T47D (cell line): ENCODE results near the gene FDCSP.
A peak's percentile ranks its signal among the peaks of the same experiment; 100 is the strongest.

Experiments used
- DNase-seq, 2 experiments: peaks; one replicate each; pipeline versions ENCODE4 v3.0.0 to v3.0.0-alpha.2; 2011 to 2012; ENCODE audit warnings: low read depth in 1 of 2, low spot score in 1 of 2
- JUND ChIP-seq: IDR thresholded peaks from 2 replicates; pipeline ENCODE4 v1.6.1; 2012; ENCODE audit warnings: low read depth
- in situ Hi-C: cut with HindIII; loops from 2 replicates; pipeline ENCODE4 v1.10.0; 2016; ENCODE audit warnings: low sequenced_read_pairs, low pct_unique_long_range_greater_than_20kb

The FDCSP gene

DNA sequence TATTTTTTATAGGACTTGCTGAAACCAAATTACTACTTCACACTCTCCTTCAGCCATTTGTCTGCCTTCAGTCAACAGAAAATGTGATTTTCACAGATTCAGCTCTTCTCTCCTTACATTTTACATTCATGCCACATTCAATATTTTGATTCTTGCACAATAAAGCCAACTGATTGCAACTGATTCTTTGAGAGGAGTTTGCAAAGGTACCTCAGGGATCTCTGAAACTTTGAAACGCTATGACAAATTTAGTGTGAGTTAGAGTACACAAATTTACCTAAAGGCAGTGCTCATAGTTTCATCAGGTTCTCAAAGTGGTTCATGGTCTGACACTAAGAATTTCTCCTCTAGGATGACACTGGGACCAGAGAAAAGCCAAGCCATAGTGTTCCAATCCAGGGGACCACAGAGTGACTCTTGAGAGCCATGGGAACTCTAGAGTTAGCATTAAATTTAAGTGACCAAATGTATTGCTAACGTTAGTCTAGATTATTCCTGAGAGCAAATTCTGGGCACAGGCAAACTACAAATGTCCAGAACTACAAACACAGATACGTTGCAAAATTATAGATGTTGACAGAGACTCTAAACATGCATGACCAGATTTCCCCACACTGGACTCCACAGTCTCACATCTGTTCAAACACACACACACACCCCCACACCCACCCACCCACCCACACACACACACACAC, 25.5 kb downstream of the FDCSP start:
- in situ Hi-C loops, result no loop called here
- no peak for TF ChIP-seq JUND
- DNase-seq, result no peak

- DNase-seq, result no peak
- no peak for TF ChIP-seq JUND
- in situ Hi-C loops, result no loop called here
These were observed 26.0 kb downstream of the FDCSP start for GRCh38 chr4:70251945-70252277.

- in situ Hi-C loops, result no loop called here
- no peak for TF ChIP-seq JUND
- DNase-seq, result peak; percentile 4 to 29
These were observed 43.8 kb downstream of the FDCSP start for GRCh38 chr4:70269674-70270073.

DNA sequence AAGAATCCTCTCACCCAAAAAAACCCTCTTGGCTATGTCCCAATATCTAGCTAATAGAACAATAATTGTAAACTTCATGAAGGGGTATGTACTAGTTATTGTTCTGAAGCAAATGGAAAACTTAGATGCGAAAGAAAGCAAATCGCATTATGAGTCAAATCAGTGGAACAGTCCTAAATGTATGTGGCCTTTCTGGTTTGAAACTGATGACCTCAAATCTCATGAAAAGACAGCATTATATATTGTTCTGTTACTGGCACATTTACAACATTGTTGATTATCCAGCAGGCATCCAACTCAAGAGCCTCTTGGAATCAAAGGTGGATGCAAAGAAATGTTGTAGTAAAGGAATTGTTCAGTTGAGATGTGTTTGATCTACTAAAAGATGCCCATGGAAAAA, 51.2 kb downstream of the FDCSP start:
- no peak for DNase-seq
- in situ Hi-C loops, result no loop called here
- no peak for TF ChIP-seq JUND

DNA sequence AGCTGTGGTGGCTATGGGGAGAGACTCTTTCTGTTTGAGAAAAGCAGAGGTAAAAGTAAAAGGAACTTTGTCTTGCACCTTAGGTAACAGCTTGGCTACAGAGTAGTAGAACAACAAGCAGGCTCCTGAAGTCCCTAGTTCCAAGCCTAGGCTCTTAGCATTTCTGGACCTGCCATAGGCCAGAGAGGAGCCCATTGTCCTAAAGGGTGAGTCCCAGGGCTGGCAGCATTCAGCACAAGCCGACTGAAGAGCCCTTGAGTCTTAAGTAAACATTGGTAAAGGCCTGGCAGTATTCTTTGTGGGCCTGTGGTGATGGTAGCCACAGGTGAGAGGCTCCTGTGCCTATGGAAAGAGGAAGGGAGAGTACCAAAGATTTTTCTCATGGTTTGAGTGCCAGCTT, 54.6 kb downstream of the FDCSP start:
- no peak for DNase-seq
- in situ Hi-C loops, result no loop called here
- TF ChIP-seq JUND, result no peak
